Natural killer cell treated with Interleukin-12 subunit alpha and Interleukin-12 subunit beta and Interleukin-15 and Interleukin-18, amount 100 ng/mL, for 72 hours (primary cell): ENCODE measurements around the gene SP100. TPM values are rescaled to one million over a fixed set of nuclear protein-coding genes. Genes with fewer than 3 reads are reported as not detected.
A peak's percentile ranks its signal among the peaks of the same experiment; 100 is the strongest.
"Not testable (repeated sequence)": the region's sequence is repeated elsewhere in the genome, so short reads cannot be mapped to it uniquely, and the experiment has no call there.

Source experiments
- ATAC-seq, 2 donors: fragments of 150-1000 bp; cut with Tn5 transposase in 1 of 2; sonication (Bioruptor Pico), chemical (Tn5 transposase) in 1 of 2; 2 replicates each; pipeline ENCODE4 v1.10.0; 2021
- DNase-seq: peaks from one replicate; pipeline ENCODE4 v3.0.0; 2022; ENCODE audit warnings: low spot score
- H3K27ac Mint-ChIP-seq, 2 donors: 1 replicate in 1 of 2; 2 replicates in 1 of 2; pipeline ENCODE4 v1.8.0; 2022; ENCODE audit warnings: mixed read lengths in 2 of 2, mild to moderate bottlenecking in 1 of 2, moderate library complexity in 1 of 2
- H3K27me3 Mint-ChIP-seq, 2 donors: 1 replicate in 1 of 2; 2 replicates in 1 of 2; pipeline ENCODE4 v1.8.0; 2022; ENCODE audit warnings: mixed read lengths in 2 of 2
- H3K36me3 Mint-ChIP-seq: one replicate; pipeline ENCODE4 v1.8.0; 2022; ENCODE audit warnings: mixed read lengths
- H3K4me1 Mint-ChIP-seq, 2 donors: 1 replicate in 1 of 2; 2 replicates in 1 of 2; pipeline ENCODE4 v1.8.0; 2022; ENCODE audit warnings: low read depth in 2 of 2, mixed read lengths in 2 of 2, mild to moderate bottlenecking in 1 of 2
- H3K4me3 Mint-ChIP-seq: one replicate; pipeline ENCODE4 v1.8.0; 2022; ENCODE audit warnings: mixed read lengths
- H3K9me3 Mint-ChIP-seq: 2 replicates; pipeline ENCODE4 v1.8.0; 2022; ENCODE audit warnings: mixed read lengths
- total RNA-seq, 2 donors: library from RNA; stranded (reverse); gene quantifications; one replicate each; pipeline ENCODE4 v1.2.3, GENCODE V29; 2022

SP100 gene
- 100 to 1,000 TPM; 179 to 190 TPM for total RNA-seq

GRCh38 chr2:230416061-230416721 lies at the start of gene SP100:
Gene SP100, plus strand, starts transcription at chr2:230416201. Its CDS starts 96 bp downstream, at chr2:230416297.
- no peaks in the 10 kb centered on the region for H3K27me3 Mint-ChIP-seq
- peak within 1 kb of the TSS; percentile 93 for H3K4me3 Mint-ChIP-seq
- DNase-seq (peak; percentile 91), ATAC-seq (peak; percentile 89)
- H3K27ac Mint-ChIP-seq = peak within 1 kb of the TSS; percentile 99
- peaks cover 63 to 81% of the 10 kb centered on the region in 2 donors for H3K4me1 Mint-ChIP-seq
- H3K9me3 Mint-ChIP-seq = no peaks in the 10 kb centered on the region
- H3K36me3 Mint-ChIP-seq = peaks cover 21% of the 10 kb centered on the region

GRCh38 chr2:230382108-230382507 lies 33.9 kb upstream of the SP100 start:
- H3K9me3 Mint-ChIP-seq = no peaks in the 10 kb centered on the region
- H3K36me3 Mint-ChIP-seq = peaks cover 22% of the 10 kb centered on the region
- ATAC-seq (no peak), DNase-seq (no peak)
- H3K27me3 Mint-ChIP-seq = no peaks in the 10 kb centered on the region
- H3K4me3 Mint-ChIP-seq = no peak overlapping the region
- H3K4me1 Mint-ChIP-seq = peaks cover 6 to 11% of the 10 kb centered on the region in 2 donors
- no peak overlapping the region for H3K27ac Mint-ChIP-seq

- Mint-ChIP-seq H3K4me3 (no peak overlapping the region), H3K36me3 (peaks cover 19% of the 10 kb centered on the region), H3K9me3 (no peaks in the 10 kb centered on the region), H3K4me1 (peaks cover 0 to 5% of the 10 kb centered on the region in 2 donors), H3K27me3 (no peaks in the 10 kb centered on the region), H3K27ac (no peak overlapping the region)
- ATAC-seq (no peak), DNase-seq (no peak)
These were observed 32.5 kb upstream of the SP100 start for GRCh38 chr2:230383453-230383852.

- no peak for DNase-seq
- Mint-ChIP-seq H3K27me3 (no peaks in the 10 kb centered on the region), H3K9me3 (no peaks in the 10 kb centered on the region), H3K4me1 (peaks cover 0 to 4% of the 10 kb centered on the region in 2 donors), H3K36me3 (peaks cover 26% of the 10 kb centered on the region), H3K27ac (no peak overlapping the region), H3K4me3 (no peak overlapping the region)
- no peak for ATAC-seq
These were observed 31.0 kb upstream of the SP100 start for GRCh38 chr2:230384986-230385385.

GRCh38 chr2:230394301-230394700 lies 21.7 kb upstream of the SP100 start:
- DNase-seq (no peak), ATAC-seq (no peak)
- H3K4me3 Mint-ChIP-seq = no peak overlapping the region
- H3K4me1 Mint-ChIP-seq = peaks cover 0 to 3% of the 10 kb centered on the region in 2 donors
- no peak overlapping the region for H3K27ac Mint-ChIP-seq
- peaks cover 40% of the 10 kb centered on the region for H3K36me3 Mint-ChIP-seq
- no peaks in the 10 kb centered on the region for H3K9me3 Mint-ChIP-seq
- H3K27me3 Mint-ChIP-seq = no peaks in the 10 kb centered on the region

- Mint-ChIP-seq H3K36me3 (peaks cover 19% of the 10 kb centered on the region), H3K27ac (peak overlapping the region in 1 of 2 donors; percentile 28)
- not testable (repeated sequence) for H3K4me1 Mint-ChIP-seq, ATAC-seq, H3K9me3 Mint-ChIP-seq, DNase-seq, H3K27me3 Mint-ChIP-seq, H3K4me3 Mint-ChIP-seq
These were observed 17.3 kb upstream of the SP100 start for GRCh38 chr2:230398698-230399097.

- ATAC-seq (no peak), DNase-seq (no peak)
- no peak overlapping the region for H3K4me3 Mint-ChIP-seq
- H3K4me1 Mint-ChIP-seq = no peaks in the 10 kb centered on the region
- H3K27me3 Mint-ChIP-seq = no peaks in the 10 kb centered on the region
- H3K9me3 Mint-ChIP-seq = no peaks in the 10 kb centered on the region
- no peak overlapping the region for H3K27ac Mint-ChIP-seq
- H3K36me3 Mint-ChIP-seq = peaks cover 15% of the 10 kb centered on the region
These were observed 16.0 kb upstream of the SP100 start for GRCh38 chr2:230400041-230400440.

- H3K27me3 Mint-ChIP-seq = no peaks in the 10 kb centered on the region
- H3K36me3 Mint-ChIP-seq = peaks cover 19% of the 10 kb centered on the region
- no peaks in the 10 kb centered on the region for H3K9me3 Mint-ChIP-seq
- no peaks in the 10 kb centered on the region for H3K4me1 Mint-ChIP-seq
- no peak for ATAC-seq
- no peak overlapping the region for H3K4me3 Mint-ChIP-seq
- no peak for DNase-seq
- H3K27ac Mint-ChIP-seq = no peak overlapping the region
These were observed 15.5 kb upstream of the SP100 start for GRCh38 chr2:230400454-230400853.

- H3K9me3 Mint-ChIP-seq = not testable (repeated sequence)
These were observed 15.0 kb upstream of the SP100 start for GRCh38 chr2:230401026-230401425.

GRCh38 chr2:230403746-230404145 lies 12.3 kb upstream of the SP100 start:
- H3K36me3 Mint-ChIP-seq = peaks cover 16% of the 10 kb centered on the region
- no peaks in the 10 kb centered on the region for H3K9me3 Mint-ChIP-seq
- H3K4me3 Mint-ChIP-seq = no peak overlapping the region
- H3K27ac Mint-ChIP-seq = no peak overlapping the region
- no peaks in the 10 kb centered on the region for H3K27me3 Mint-ChIP-seq
- ATAC-seq (no peak), DNase-seq (no peak)
- H3K4me1 Mint-ChIP-seq = peaks cover 7 to 10% of the 10 kb centered on the region in 2 donors

More at GRCh38 chr2:230401026-230401425, 15.0 kb upstream of the SP100 start:
- H3K27me3 Mint-ChIP-seq, H3K4me3 Mint-ChIP-seq, H3K4me1 Mint-ChIP-seq, H3K27ac Mint-ChIP-seq, ATAC-seq, DNase-seq: not testable (repeated sequence)
- peaks cover 17% of the 10 kb centered on the region for H3K36me3 Mint-ChIP-seq

GRCh38 chr2:230405824-230406223 lies 10.2 kb upstream of the SP100 start:
- H3K4me1 Mint-ChIP-seq = peaks cover 10 to 11% of the 10 kb centered on the region in 2 donors
- H3K9me3 Mint-ChIP-seq = no peaks in the 10 kb centered on the region
- DNase-seq = no peak
- no peak overlapping the region for H3K4me3 Mint-ChIP-seq
- ATAC-seq = no peak
- peaks cover 12% of the 10 kb centered on the region for H3K36me3 Mint-ChIP-seq
- no peaks in the 10 kb centered on the region for H3K27me3 Mint-ChIP-seq
- H3K27ac Mint-ChIP-seq = no peak overlapping the region

GRCh38 chr2:230408244-230408842 lies 7.7 kb upstream of the SP100 start:
- no peak overlapping the region for H3K4me3 Mint-ChIP-seq
- H3K27ac Mint-ChIP-seq = peak overlapping the region in 1 of 2 donors; percentile 32
- peaks cover 11% of the 10 kb centered on the region for H3K36me3 Mint-ChIP-seq
- no peaks in the 10 kb centered on the region for H3K9me3 Mint-ChIP-seq
- DNase-seq (no peak), ATAC-seq (no peak)
- no peaks in the 10 kb centered on the region for H3K27me3 Mint-ChIP-seq
- peaks cover 29 to 30% of the 10 kb centered on the region in 2 donors for H3K4me1 Mint-ChIP-seq

GRCh38 chr2:230409316-230409715 lies 6.7 kb upstream of the SP100 start:
- H3K27ac Mint-ChIP-seq, ATAC-seq, H3K4me3 Mint-ChIP-seq, DNase-seq, H3K36me3 Mint-ChIP-seq, H3K9me3 Mint-ChIP-seq, H3K27me3 Mint-ChIP-seq: not testable (repeated sequence)
- peaks cover 35 to 37% of the 10 kb centered on the region in 2 donors for H3K4me1 Mint-ChIP-seq

- no peaks in the 10 kb centered on the region for H3K9me3 Mint-ChIP-seq
- H3K4me1 Mint-ChIP-seq = peaks cover 43 to 45% of the 10 kb centered on the region in 2 donors
- DNase-seq (no peak), ATAC-seq (no peak)
- no peak overlapping the region for H3K4me3 Mint-ChIP-seq
- peaks cover 5% of the 10 kb centered on the region for H3K36me3 Mint-ChIP-seq
- H3K27me3 Mint-ChIP-seq = no peaks in the 10 kb centered on the region
- H3K27ac Mint-ChIP-seq = peak overlapping the region; percentile 98 to 100
These were observed 5.7 kb upstream of the SP100 start for GRCh38 chr2:230410263-230410662.
